Natural killer cell (primary cell): ENCODE measurements around the gene DOCK2. TPM values are rescaled to one million over a fixed set of nuclear protein-coding genes. Genes with fewer than 3 reads are reported as not detected.
A peak's percentile ranks its signal among the peaks of the same experiment; 100 is the strongest.

Experiments used
- ATAC-seq, 3 donors: fragments of 150-1000 bp in 2 of 3; fragments of 200-7000 bp in 1 of 3; cut with Tn5 transposase; 1 replicate in 1 of 3; 2 replicates in 2 of 3; pipeline ENCODE4 v1.10.0; 2021; ENCODE audit warnings: mild to moderate bottlenecking in 2 of 3, moderate library complexity in 2 of 3
- DNase-seq, 2 donors: peaks; one replicate each; pipeline versions ENCODE4 v3.0.0 to v3.0.0-alpha.2; 2013 to 2021; ENCODE audit warnings: mixed read lengths in 1 of 2
- H3K27ac ChIP-seq: one replicate; pipeline ENCODE4 v1.5.1; 2013; ENCODE audit warnings: mild to moderate bottlenecking, low read length
- H3K27me3 ChIP-seq: one replicate; pipeline ENCODE4 v1.6.1; 2013; ENCODE audit warnings: low read length; ENCODE audit not compliant: control insufficient read depth, insufficient read depth
- H3K36me3 ChIP-seq: one replicate; pipeline ENCODE4 v1.6.1; 2013; ENCODE audit warnings: low read length; ENCODE audit not compliant: control insufficient read depth, insufficient read depth
- H3K4me1 ChIP-seq: one replicate; pipeline ENCODE4 v1.6.1; 2013; ENCODE audit warnings: low read length; ENCODE audit not compliant: control insufficient read depth, insufficient read depth
- H3K4me3 ChIP-seq: one replicate; pipeline ENCODE4 v1.5.1; 2013; ENCODE audit warnings: low read length
- H3K9me3 ChIP-seq: one replicate; pipeline ENCODE4 v1.6.1; 2013; ENCODE audit warnings: low read length; ENCODE audit not compliant: control insufficient read depth, insufficient read depth
- H3K27ac Mint-ChIP-seq, 2 donors: one replicate each; pipeline ENCODE4 v1.8.0; 2022; ENCODE audit warnings: mild to moderate bottlenecking in 2 of 2, mixed read lengths in 2 of 2, moderate library complexity in 1 of 2
- H3K27me3 Mint-ChIP-seq, 2 donors: one replicate each; pipeline ENCODE4 v1.8.0; 2022; ENCODE audit warnings: low read depth in 2 of 2, mixed read lengths in 2 of 2
- H3K36me3 Mint-ChIP-seq: one replicate; pipeline ENCODE4 v1.8.0; 2022; ENCODE audit warnings: mixed read lengths
- H3K4me1 Mint-ChIP-seq, 2 donors: one replicate each; pipeline ENCODE4 v1.8.0; 2022; ENCODE audit warnings: mixed read lengths in 2 of 2
- H3K4me3 Mint-ChIP-seq: one replicate; pipeline ENCODE4 v1.8.0; 2022; ENCODE audit warnings: mild to moderate bottlenecking, moderate library complexity, mixed read lengths
- H3K9me3 Mint-ChIP-seq, 2 donors: one replicate each; pipeline ENCODE4 v1.8.0; 2022; ENCODE audit warnings: mixed read lengths in 2 of 2
- WGBS: methylation state at CpG from one replicate; pipeline ENCODE4 v1.1.7; 2013; ENCODE audit warnings: missing lambda C conversion rate; ENCODE audit not compliant: insufficient coverage; 5-methylcytosine and 5-hydroxymethylcytosine counted together
- intact Hi-C: fragments of 100-400 bp; cut with micrococcal nuclease; formaldehyde crosslinking; loops from one replicate; pipeline ENCODE4 v1.14.2; 2022
- total RNA-seq, 4 donors: library from RNA; stranded (reverse); fragments of 120-200 nt in 1 of 4; gene quantifications; one replicate each; pipeline versions ENCODE4 v1.2.3 to v1.2.4, GENCODE V29; 2013 to 2022
- TF ChIP-seq, protein P1 (sequence below): fragments of 200-600 bp; IDR thresholded peaks from one replicate; pipeline ENCODE4 v1.8.0; 2022; ENCODE audit warnings: antibody characterized with exemption

The DOCK2 gene
- total RNA-seq, 3 donors from 2014 or later (not counting 1 experiment from before 2014, with no cell fraction given): 317 to 361 (median 320) TPM

DNA sequence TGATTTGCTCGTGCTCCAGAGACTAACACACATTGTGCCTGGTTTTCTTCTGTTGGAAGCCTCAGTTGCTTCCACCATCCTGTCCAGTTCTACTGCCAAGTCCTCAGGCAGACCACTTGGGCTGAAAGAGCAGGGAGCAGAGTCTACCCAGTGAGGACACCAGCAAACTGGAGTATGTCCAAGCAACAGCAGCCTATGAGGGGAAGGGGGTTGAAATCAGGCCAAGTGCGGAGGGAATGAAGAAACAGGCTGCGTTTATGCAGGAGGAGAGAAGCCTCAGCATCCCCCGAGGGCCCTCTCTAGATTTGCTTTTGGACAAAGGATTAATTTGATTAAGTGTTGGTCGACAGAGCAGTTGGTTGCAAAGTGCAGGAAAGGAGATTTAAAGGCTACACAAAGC lies 14.5 kb downstream of the DOCK2 start:
- Histone ChIP-seq H3K27ac (peak overlapping the region; percentile 47), H3K9me3 (no peaks in the 10 kb centered on the region), H3K4me3 (no peak overlapping the region), H3K4me1 (peaks cover 87% of the 10 kb centered on the region), H3K27me3 (no peaks in the 10 kb centered on the region), H3K36me3 (peaks cover 13% of the 10 kb centered on the region)
- no peaks in the 10 kb centered on the region for H3K36me3 Mint-ChIP-seq
- H3K9me3 Mint-ChIP-seq: no peaks in the 10 kb centered on the region
- 86% methylated on average over 5 of the region's 5 CpGs for WGBS
- no peaks in the 10 kb centered on the region for H3K27me3 Mint-ChIP-seq
- H3K27ac Mint-ChIP-seq: peak overlapping the region; percentile 90 to 94
- no peak for ATAC-seq
- DNase-seq: no peak
- intact Hi-C loops: loop anchor here (2.0 kb wide), 1 partner anchor 15 kb away; the partner anchor contains the start of gene DOCK2
- TF ChIP-seq, protein P1, sequence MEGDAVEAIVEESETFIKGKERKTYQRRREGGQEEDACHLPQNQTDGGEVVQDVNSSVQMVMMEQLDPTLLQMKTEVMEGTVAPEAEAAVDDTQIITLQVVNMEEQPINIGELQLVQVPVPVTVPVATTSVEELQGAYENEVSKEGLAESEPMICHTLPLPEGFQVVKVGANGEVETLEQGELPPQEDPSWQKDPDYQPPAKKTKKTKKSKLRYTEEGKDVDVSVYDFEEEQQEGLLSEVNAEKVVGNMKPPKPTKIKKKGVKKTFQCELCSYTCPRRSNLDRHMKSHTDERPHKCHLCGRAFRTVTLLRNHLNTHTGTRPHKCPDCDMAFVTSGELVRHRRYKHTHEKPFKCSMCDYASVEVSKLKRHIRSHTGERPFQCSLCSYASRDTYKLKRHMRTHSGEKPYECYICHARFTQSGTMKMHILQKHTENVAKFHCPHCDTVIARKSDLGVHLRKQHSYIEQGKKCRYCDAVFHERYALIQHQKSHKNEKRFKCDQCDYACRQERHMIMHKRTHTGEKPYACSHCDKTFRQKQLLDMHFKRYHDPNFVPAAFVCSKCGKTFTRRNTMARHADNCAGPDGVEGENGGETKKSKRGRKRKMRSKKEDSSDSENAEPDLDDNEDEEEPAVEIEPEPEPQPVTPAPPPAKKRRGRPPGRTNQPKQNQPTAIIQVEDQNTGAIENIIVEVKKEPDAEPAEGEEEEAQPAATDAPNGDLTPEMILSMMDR: no peak
- H3K4me3 Mint-ChIP-seq: peak overlapping the region; percentile 64
- peaks cover 99 to 100% of the 10 kb centered on the region in 2 donors for H3K4me1 Mint-ChIP-seq

DNA sequence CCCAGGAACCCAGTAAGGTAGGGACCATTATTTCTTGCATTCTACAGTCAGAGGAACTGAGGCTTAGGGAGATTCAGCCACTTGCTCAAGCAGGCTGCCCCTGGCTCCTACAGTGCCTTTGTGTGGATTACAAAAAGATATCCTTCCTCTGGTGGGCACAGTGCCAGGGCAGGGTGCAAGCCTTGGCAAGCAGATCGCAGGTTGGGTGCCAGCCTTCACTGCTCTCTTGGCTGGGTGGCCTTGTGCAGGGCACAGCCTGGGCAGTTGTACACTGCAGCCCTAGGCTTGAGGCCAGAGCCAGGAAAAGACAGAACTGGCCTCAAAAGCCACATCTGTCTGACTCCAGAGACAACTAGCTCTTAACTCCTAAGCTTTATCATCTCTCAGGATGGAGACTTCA lies 15.0 kb downstream of the DOCK2 start:
- WGBS: 0% methylated on average over 1 of the region's 1 CpG
- no peak overlapping the region for H3K4me3 ChIP-seq
- ATAC-seq: no peak
- TF ChIP-seq, protein P1: no peak
- intact Hi-C loops: no loop called here
- no peaks in the 10 kb centered on the region for H3K9me3 Mint-ChIP-seq
- peaks cover 90% of the 10 kb centered on the region for H3K4me1 ChIP-seq
- peaks cover 13% of the 10 kb centered on the region for H3K36me3 ChIP-seq
- DNase-seq: no peak
- no peaks in the 10 kb centered on the region for H3K27me3 ChIP-seq
- no peaks in the 10 kb centered on the region for H3K36me3 Mint-ChIP-seq
- H3K4me1 Mint-ChIP-seq: peaks cover 100% of the 10 kb centered on the region in 2 donors
- no peak overlapping the region for H3K27ac ChIP-seq
- peak overlapping the region; percentile 90 to 94 for H3K27ac Mint-ChIP-seq
- no peak overlapping the region for H3K4me3 Mint-ChIP-seq
- no peaks in the 10 kb centered on the region for H3K27me3 Mint-ChIP-seq
- H3K9me3 ChIP-seq: no peaks in the 10 kb centered on the region

DNA sequence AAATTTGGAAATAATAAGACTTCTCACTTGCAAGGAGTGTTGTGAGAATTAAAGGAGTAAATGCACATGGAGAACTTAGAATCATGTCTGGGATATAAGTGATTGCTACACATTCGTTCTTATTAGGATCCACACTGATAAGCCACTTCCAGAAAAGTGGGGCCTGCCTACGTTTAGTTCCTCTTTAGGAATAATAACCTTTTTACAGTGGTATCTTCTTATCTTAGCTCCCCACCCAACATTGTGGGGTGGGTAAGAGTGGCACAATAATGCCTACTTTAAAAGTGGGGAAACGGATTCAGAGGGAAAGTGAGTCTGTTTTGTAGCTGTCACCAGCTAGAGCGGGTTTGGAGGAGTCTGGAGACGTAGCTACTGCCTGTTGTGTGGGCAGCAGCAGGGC lies 16.0 kb downstream of the DOCK2 start:
- no peaks in the 10 kb centered on the region for H3K27me3 Mint-ChIP-seq
- no peaks in the 10 kb centered on the region for H3K36me3 Mint-ChIP-seq
- Histone ChIP-seq H3K27me3 (no peaks in the 10 kb centered on the region), H3K36me3 (peaks cover 13% of the 10 kb centered on the region), H3K4me1 (peaks cover 81% of the 10 kb centered on the region), H3K4me3 (no peak overlapping the region), H3K27ac (no peak overlapping the region), H3K9me3 (no peaks in the 10 kb centered on the region)
- H3K27ac Mint-ChIP-seq: peak overlapping the region; percentile 90 to 94
- peaks cover 98% of the 10 kb centered on the region in 2 donors for H3K4me1 Mint-ChIP-seq
- no peak for DNase-seq
- intact Hi-C loops: no loop called here
- 96% methylated on average over 4 of the region's 5 CpGs for WGBS
- ATAC-seq: no peak
- no peak overlapping the region for H3K4me3 Mint-ChIP-seq
- H3K9me3 Mint-ChIP-seq: no peaks in the 10 kb centered on the region
- TF ChIP-seq, protein P1: no peak

DNA sequence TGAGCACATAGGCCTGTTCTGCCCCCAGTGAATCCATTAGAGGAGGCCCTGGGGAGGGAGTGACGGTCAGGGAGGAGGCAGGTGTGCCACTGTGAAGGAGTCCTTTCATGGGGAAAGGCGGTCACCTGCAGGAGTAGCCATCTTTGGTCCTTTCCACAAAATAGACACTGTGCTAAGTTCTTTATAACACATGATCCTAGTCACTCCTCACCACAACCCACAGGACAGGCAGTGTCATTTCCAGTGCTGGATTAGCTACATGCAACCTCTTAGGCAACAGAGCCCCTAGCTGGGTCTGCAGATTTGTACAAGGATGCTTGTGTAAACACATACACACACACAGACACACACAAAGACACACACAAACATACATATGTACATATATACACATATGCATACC lies 18.3 kb downstream of the DOCK2 start:
- H3K4me3 Mint-ChIP-seq: peak overlapping the region; percentile 49
- H3K4me1 ChIP-seq: peaks cover 60% of the 10 kb centered on the region

More for the DNA sequence above, 18.3 kb downstream of the DOCK2 start:
- Mint-ChIP-seq H3K4me1 (peaks cover 81 to 89% of the 10 kb centered on the region in 2 donors), H3K9me3 (no peaks in the 10 kb centered on the region), H3K27ac (peak overlapping the region; percentile 79 to 94), H3K27me3 (no peaks in the 10 kb centered on the region), H3K36me3 (no peaks in the 10 kb centered on the region)
- peak in 2 of 3 donors; percentile 27 to 33 for ATAC-seq
- TF ChIP-seq, protein P1: no peak
- Histone ChIP-seq H3K4me3 (no peak overlapping the region), H3K9me3 (no peaks in the 10 kb centered on the region), H3K27ac (no peak overlapping the region), H3K36me3 (peaks cover 13% of the 10 kb centered on the region), H3K27me3 (no peaks in the 10 kb centered on the region)
- intact Hi-C loops: no loop called here
- WGBS: 86% methylated on average over 2 of the region's 2 CpGs
- DNase-seq: no peak
